ENCODE results near the gene KLF3.

The KLF3 gene

DNA sequence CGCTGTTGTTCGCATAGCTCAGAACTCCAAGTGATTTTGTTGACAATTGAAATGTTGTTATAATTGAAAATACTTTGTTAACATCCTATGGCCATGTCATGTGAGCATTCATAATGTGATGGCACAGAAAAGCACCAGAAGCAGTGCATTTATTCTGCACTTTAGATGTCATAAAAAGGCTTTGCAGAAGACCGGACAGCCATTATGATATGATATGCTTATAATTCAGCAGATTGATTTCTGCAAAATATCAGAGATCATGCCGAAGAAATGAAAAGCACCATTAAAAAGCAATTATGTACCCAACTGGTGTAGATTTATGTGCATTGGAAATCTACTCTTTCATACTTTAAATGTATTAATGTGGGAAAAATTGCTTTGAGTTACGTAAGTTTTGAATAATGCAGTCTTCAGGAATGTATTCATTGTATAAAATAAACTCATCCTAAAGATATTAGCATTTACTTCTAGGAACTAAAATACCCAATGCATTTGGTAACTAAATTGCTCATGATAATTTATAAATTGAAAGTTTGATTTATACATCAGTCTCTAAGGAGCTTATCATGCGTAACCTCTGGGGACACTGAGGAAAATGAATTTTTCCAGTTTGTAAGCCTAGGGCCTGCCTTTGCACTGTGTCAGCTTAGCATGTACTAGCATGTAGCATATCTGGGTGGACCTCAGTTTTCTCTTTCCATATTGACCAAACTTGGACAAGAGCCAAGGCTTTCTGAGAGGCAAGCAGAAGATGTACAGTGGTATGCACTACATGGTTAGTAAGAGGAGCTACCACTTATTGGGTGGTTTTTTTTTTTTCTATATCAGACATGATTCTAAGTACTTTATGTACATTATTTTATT, 75.2 kb downstream of the KLF3 start:
- DNase-seq (ENCODE audit: low read depth, low spot score) = no peak

DNA sequence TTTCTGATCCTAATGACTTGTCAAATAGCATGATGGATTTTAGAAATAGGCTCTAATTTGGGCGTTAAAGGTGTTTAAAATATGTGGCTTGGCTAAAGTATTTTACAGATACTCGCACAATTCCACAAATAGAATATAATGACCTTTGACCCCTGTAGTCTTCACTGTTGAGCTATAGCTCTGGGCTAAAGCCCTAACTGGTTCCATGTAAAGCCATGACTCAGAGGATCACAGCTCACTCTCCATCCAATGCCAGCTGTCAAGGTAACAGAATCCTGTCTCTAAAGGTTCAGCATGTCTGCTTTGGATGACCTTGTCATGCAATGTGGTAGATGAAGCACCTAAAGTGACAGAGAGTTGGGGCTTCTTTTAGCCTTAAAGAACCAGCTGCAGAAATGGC, 76.3 kb downstream of the KLF3 start:
- DNase-seq (ENCODE audit: low read depth, low spot score) = no peak

DNA sequence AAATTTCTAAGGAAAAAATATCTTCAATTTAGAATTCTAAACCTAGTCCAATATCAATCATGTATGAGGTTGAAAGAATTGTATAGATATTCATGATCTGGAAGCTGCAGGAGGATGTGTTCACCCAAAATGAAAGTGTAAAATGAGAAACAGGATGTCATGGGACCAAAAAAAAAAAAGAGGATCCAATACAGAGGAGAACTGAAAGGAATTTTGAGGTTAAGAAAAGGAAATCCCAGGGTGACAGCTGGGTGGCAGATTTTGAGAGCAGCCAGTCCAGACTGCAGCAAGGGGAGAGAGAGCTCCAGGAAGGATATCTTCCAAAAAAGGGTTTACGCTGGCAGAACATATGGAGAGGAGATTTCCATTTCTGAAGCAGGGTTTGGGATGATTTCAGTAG, 79.9 kb downstream of the KLF3 start:
- DNase-seq (ENCODE audit: low read depth, low spot score) = no peak

GRCh38 chr4:38745881-38746280, 81.9 kb downstream of the KLF3 start:
- DNase-seq (ENCODE audit: low read depth, low spot score) = no peak

- no peak for DNase-seq (ENCODE audit: low read depth, low spot score)
Observed at GRCh38 chr4:38747629-38748028, 83.6 kb downstream of the KLF3 start.

DNA sequence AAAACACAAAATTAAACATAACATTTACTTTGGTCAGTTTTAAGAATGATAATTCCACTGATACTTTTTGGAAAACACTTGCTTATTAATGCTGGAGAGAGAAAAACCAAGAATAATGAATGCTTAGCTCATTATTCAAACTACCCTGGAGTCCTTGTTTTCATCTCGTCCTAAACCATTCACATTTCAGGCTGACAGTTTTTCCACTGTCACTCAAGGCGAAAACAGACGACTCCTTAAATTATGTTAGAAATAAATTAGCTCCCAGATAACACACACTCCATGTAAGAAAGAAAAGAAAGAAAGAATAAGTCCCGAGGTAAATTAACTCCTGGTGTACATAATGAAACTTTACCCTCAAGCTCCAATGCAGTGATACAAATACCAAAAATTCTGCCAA, 85.3 kb downstream of the KLF3 start:
- DNase-seq (ENCODE audit: low read depth, low spot score) = no peak
